HG03103 (cell line): Measurements from ENCODE around the gene ECHS1.
"Not testable (repeated sequence)": the region's sequence is repeated elsewhere in the genome, so short reads cannot be mapped to it uniquely, and the experiment has no call there.

Experiments used
- ATAC-seq: cut with Tn5 transposase; IDR thresholded peaks from one replicate; pipeline ENCODE4 v1.9.1; 2021; ENCODE audit warnings: low read depth; ENCODE audit not compliant: unreplicated experiment

The ECHS1 gene

DNA sequence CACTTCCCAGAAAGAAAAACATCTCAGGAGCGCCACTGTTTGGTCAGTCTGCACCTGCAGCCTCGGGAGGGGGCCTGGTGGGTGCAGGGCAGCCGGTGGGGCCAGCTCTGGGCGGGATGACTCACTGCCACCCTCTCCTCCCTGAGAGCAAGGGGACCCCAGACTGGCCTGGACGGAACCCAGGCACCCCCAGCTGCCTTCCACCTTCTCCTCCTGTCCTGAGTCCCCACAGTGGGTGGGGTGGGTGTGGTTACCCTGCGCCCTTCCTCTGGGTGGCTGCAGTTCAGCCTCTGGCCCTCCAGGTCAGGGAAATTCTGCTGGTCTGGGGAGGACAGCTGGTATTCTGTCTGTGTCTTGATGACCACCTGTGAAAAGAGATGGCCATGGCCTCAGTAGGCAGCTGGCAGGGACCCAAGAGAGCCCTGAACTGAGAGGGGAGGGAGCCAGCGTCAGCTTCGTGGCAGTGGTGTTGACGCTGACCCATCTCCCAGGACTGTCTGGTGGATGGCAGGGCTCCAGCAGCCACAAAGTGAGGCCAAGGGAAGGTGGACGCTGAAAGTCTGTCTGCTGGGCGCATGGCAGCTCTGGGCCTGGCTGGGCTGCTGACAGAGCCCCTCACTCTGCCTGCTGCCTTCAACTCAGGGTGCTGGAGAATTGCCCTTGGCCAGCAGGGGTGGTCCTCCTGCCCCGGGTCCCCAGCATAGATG is 45.4 kb downstream of the ECHS1 start:
- ATAC-seq = no peak

- ATAC-seq = no peak
Measured at GRCh38 chr10:133326745-133327650, 46.2 kb downstream of the ECHS1 start.

DNA sequence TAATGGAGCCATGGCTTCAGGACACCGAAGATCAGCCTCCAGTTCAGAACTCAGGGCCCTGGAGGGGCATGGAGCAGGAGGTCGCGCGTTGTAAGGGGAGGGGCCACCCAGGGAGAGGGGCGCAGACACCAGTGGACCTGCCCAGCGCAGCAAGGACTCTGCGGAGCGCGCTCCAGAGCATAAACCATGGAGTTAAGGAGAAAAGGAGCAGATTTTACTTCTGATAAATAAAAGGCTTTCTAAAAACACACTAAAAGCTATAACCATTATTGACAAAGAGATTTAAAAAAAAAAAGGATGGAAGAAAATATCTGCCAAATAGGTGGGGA is 47.0 kb downstream of the ECHS1 start:
- no peak for ATAC-seq

DNA sequence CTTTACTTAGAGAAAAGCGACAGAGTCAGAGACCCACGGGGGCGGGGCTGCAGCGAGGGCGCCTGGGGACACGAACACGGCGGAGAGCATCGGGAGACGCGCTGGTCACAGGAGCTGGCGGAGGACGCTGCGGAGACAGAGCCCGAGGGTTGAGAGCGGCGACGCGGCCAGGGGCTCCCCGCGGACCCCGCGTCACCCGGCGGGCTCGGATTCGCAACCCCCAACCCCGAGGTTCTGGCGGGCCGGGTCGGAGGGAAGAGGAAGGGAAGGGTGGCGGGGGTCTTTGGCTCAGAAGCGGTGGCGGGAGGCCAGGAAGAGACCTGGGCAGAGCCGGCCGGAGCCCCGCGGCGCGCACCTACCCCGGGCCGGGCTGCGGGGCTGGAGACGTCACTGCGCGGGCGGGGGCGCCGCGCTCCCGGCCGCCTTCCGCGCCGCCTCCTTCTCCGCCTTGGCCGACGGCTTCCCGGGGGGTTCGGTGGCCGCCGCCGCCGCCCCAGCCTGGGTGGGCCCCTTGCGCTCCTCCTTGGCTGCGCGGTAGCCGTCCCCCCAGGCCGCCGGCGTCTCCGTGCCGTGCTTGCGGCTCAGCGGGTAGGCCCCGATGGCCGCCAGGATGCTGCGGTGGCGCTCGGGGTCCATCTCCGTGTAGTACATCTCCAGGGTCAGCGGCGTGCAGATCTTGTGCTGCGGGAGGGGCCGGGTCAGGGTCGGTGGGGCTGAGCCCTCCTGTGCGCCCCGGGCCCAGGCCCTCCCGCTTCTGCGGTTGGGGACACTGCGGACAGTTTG is 47.5 kb downstream of the ECHS1 start:
- no peak for ATAC-seq

DNA sequence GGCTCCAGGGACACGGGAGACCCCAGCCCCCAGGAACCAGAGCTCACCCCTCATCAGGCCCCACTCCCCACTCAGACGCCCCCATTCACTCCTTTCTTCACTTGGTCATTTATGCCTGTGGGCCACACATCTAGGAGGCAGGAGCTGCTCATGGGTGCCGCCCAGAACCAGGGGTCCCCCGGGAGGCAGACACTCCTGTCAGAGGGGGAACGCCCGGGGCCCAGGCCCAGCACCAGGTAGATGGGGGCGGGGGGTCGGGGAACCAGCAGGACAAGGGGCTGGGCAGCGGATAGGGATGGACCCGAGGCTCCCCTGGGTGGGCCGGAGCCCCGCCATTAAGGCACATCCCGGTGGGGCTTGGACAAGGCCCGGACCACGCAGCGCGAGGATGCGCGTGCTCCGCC is 48.3 kb downstream of the ECHS1 start:
- ATAC-seq = no peak

GRCh38 chr10:133324198-133324792 is 48.9 kb downstream of the ECHS1 start:
- ATAC-seq = no peak

DNA sequence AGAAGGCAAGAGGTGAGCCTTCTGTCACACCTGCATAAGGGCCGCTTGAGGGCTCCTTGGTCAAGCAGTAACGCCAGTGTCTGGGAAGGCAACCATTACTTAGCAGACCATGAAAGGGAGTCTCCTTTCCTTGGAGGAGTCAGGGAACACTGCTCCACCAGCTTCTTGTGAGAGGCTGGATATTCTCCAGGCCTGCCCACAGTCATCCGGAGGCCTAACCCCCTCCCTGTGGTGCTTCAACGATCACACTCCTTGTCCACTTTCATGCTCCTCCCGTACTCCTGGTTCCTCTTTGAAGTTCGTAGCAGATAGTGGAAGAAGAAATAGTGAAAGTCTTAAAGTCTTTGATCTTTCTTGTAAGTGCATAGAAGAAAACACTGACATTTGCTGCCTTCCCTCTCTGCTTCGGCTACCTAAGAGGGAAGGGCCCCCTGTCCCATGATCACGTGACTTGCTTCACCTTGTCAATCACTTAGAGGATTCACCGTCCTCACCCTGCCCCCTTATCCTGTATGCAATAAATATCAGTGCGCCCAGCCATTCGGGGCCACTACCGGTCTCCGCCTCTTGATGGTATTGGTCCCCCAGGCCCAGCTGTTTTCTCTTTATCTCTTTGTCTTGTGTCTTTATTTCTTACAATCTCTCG is 51.0 kb downstream of the ECHS1 start:
- ATAC-seq = not testable (repeated sequence)

DNA sequence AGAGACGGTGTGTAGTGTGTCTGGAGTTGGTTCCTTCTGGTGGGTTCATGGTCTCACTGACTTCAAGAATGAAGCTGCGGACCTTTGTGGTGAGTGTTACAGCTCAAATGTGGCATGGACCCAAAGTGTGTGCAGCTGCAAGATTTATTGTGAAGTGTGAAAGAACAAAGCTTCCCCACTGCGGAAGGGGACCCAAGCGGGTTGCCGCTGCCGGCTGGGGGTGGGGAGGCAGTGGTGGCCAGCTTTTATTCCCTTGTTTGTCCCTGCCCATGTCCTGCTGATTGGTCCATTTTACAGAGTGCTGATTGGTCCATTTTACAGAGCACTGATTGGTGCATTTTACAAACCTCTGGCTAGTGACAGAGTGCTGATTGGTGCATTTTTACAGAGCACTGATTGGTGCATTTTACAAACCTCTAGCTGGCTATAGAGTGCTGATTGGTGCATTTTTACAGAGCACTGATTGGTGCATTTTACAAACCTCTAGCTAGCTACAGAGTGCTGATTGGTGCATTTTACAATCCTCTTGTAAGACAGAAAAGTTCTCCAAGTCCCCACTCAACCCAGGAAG is 52.2 kb downstream of the ECHS1 start:
- not testable (repeated sequence) for ATAC-seq

GRCh38 chr10:133318494-133319127 is 54.5 kb downstream of the ECHS1 start:
- ATAC-seq = peak; percentile 87

DNA sequence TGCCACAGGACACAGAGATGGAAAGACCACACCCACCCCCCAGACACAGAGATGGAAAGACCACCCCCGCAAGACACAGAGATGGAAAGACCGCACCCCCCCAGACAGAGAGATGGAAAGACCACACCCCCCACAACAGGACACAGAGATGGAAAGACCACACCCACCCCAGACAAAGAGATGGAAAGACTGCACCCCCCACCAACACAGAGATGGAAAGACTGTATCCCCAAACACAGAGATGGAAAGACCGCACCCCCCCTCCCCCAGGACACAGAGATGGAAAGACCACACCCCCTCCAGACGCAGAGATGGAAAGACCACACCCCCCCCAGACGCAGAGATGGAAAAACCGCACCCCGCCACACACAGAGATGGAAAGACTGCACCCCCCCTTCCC is 56.4 kb downstream of the ECHS1 start:
- no peak for ATAC-seq

DNA sequence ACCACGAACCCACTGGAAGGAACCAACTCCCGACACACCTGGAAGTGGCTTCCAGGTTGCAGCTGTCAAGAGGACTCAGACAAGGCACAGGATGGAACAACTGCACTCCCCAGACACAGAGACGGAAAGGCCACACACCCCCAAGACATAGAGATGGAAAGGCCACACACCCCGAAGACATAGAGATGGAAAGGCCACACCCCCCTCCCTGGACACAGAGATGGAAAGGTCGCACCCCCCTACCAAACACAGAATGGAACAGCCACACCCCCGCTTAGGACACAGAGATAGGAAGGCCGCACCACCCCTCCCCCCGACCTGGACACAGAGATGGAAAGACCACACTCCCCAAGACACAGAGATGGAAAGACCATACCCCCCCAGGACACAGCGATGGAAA is 56.9 kb downstream of the ECHS1 start:
- no peak for ATAC-seq

- ATAC-seq = no peak
Measured at GRCh38 chr10:133315847-133316246, 57.3 kb downstream of the ECHS1 start.

GRCh38 chr10:133314911-133315310 is 58.2 kb downstream of the ECHS1 start:
- ATAC-seq = no peak

DNA sequence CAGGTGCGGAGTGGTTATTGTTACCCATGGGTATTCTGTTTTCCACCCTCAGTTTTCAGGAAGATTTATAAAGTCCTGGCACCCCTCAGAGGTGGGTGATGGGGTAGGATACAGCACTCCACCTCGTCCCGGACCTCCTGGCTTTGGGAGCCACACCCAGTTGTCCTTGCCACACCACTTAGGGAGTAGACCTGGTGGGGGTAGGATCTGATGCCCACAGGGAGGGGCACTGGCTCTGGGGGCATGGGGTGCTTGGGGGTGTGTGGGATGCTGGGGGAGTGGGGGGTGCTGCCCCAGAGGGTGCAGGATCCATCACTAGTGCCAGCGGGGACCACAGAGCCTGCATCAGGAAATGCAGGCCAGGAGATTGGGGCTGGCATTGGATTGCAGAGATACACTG is 60.0 kb downstream of the ECHS1 start:
- no peak for ATAC-seq

GRCh38 chr10:133312769-133313145 is 60.4 kb downstream of the ECHS1 start:
- no peak for ATAC-seq
